GM18526 (cell line): ENCODE results near the gene NTSR1.

ENCODE experiments used
- POLR2A ChIP-seq: IDR thresholded peaks from 3 replicates; pipeline ENCODE4 v1.6.1; 2011; ENCODE audit not compliant: insufficient read length; ENCODE audit errors: extremely low read depth

Gene NTSR1

DNA sequence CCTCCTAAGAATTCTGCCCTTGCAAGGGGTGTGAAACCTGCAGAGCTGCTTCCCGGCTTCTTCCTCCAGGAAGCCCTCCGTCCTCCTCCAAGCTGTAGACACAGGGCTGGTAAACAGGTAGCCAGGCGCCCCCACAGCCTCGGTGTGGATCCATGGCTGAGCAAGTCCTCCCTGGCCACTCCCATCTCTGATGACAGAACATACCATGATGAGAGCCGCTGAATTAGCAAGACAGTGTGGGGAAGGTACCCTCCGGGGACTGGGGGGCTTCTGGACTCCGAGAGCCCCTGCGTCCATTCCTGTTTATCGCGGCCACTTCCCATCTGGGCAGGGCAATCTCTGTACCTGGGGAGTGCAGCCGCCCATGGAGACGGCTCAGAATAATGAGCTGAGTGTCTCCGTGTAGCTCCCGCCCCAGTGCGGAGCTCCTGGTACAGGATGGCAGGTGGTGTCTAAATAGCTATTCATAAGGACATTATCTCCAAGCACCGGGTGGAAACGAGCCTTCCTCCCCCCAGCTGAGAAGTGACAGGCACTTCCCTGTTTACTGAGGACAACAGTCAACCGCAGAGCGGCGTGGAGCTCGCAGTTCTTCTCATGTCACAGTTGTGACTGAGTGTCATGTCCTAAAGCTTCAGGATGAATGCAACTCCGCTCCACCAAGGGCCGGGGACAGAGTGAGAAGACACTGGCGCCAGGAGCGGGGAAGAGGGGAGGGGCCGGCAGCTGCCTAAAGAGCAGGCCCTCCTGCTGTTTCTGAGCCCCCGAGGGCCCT, 22.7 kb upstream of the NTSR1 start:
- TF ChIP-seq POLR2A, result no peak

DNA sequence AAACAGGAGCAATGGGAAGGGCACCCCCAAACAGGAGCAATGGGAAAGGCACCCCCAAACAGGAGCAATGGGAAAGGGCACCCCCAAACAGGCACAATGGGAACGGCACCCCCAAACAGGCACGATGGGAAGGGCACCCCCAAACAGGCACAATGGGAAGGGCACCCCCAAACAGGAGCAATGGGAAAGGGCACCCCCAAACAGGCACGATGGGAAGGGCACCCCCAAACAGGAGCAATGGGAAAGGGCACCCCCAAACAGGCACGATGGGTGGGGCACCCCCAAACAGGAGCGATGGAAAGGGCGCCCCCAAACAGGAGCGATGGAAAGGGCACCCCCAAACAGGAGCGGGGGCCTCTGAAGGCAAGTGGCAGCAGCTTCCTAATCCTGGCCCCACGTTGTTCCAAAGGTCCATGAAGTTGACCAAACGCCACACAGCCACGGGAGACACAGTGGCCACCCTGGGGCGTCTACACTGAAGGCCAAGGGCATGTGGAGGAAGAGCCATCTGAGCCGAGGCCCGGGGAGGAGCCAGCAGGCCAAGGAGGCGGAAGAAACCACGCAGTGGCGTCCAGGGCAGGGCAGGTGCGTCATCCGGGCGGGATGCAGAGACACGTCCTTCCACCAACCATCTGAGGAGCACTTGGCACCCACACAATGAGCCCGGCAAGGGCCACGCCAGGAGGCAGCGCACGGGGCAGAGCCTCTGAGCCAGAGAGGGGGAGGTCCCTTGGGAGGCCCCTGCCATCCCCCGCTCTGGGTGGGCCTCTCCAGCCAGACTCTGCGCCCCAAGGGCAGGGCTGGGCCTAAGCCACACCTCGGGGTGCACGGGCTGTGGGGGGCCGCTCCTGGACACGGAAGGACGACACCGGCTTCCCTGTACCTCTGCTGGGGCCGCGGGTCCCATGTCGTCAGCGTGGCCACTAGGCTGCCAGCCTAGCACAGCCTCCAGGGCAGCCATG, 21.5 kb upstream of the NTSR1 start:
- TF ChIP-seq POLR2A, result no peak

DNA sequence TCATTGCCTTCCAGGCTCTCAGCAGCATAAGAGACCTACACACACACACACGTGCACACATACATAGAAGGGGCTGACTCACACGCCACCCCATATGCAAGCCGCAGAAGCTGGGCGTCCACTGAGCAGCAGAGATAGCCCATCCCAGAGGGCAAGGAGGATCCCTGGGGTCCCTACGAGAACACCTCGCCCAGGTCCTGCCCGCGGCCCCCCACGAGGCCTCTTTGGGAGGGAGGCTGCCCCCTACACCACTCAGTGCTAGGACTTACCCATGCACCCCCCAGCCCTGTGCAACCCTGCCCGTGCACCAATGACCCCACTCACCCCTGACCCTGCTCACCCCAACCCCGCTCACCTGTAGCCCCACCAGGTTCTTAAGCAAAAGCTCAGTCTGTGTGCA, 20.6 kb upstream of the NTSR1 start:
- TF ChIP-seq POLR2A, result no peak

DNA sequence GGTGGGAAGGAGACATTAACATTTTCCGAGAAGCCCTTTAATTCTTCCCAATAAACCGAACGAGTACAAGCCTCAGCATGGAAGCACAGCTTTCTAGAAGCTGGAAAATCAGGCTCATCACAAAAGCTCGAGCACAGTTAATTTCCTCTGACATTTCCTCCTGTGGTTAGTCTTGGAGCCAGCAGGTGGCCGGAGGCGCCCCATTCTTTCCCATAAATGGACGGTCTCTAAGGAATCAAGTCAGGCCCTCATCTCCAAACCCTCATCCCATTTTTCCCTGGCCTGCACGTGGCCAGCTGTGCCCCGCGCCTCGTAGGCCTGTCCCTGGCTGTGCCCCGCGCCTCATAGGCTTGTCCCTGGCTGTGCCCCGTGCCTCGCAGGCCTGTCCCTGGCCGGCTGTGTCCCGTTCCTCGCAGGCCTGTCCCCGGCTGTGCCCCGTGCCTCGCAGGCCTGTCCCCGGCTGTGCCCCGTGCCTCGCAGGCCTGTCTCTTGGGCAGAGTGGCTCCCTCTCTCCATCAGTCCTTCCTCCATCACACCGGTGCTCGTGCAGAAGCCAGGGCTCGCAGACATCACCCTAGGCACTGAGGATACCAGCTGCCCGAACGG, 19.7 kb upstream of the NTSR1 start:
- TF ChIP-seq POLR2A, result no peak

DNA sequence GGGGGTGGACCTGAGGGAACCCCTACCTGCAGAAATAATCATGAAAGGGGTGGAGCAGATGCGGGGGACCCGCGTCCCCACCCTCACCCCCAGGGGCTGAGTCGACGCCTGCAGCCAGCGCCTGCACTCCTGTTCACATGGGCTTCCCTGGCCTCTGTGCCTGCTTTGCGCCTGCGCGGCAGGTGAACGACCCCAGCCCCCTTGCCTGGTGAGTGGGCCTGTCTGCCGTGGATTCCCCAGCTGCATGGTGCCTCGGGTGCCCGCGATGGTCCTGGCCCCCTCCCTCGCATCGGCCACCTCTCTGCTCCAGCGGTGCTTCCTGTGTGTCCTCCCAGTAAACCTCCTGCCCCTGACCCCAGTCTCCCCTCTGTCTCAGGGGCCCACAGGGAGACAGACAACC, 18.8 kb upstream of the NTSR1 start:
- TF ChIP-seq POLR2A, result no peak

DNA sequence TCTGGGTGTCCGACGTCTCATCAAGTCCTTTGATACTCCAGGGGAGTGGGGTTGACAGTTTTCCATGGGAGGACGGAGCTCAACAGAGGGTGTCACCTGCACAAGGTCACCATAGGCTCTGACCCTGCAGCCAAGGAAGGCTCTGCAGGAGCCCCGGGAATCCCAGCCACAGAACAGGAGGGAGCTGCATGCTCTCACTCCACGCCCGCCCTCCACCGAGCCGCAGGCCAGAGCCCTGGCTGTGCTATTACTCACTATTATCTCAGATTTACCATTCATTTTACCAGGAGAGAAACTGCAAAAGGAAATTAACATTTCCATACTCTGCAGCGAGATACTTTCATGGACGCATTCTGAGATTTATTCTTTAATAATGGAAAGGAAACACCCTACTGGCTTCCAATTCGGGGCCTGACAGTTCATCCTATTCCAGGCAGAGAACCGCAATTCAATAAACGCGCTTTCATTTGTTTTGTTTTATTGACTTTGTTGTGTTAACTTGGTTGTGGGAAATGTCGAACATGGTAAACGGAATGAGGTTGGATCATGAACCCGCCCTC, 18.3 kb upstream of the NTSR1 start:
- TF ChIP-seq POLR2A, result no peak

DNA sequence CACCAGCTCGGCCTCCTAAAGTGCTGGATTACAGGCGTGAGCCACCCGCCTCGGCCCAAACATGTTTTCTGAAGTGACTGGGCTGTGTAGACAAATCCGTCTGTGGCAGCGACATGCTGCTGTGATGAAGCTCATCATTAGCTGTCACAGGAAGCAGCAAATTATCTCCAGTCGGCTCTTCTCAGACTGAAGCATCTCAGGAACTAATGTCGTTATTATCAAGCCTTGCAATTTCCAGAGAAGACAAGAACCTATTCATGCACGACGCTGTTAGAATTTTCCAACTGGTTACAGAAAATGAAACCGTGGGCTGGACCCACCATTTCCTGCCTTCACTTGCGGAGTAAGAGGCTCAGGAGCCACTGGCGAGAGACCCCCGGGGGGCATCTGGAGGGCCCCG, 17.1 kb upstream of the NTSR1 start:
- no peak for TF ChIP-seq POLR2A

DNA sequence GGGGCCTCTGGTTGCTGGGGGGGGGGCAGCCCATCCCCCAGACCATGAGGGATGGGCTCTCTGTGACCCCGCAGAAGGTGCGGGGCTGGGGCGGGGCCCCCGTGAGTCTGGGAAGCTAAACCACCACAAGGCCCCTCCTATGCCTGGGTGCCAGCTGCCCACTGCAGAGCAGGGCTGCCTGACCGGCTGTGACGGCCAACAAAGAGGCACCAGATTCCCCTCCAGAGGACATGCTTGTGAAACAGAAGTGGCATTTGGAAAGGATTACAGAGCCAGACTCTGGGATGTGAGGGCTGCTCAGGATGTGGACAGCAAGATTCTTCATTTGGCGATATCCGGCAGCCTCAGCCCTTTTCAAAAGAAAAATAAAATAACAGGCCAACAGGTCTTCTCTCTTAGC, 16.5 kb upstream of the NTSR1 start:
- TF ChIP-seq POLR2A, result no peak

DNA sequence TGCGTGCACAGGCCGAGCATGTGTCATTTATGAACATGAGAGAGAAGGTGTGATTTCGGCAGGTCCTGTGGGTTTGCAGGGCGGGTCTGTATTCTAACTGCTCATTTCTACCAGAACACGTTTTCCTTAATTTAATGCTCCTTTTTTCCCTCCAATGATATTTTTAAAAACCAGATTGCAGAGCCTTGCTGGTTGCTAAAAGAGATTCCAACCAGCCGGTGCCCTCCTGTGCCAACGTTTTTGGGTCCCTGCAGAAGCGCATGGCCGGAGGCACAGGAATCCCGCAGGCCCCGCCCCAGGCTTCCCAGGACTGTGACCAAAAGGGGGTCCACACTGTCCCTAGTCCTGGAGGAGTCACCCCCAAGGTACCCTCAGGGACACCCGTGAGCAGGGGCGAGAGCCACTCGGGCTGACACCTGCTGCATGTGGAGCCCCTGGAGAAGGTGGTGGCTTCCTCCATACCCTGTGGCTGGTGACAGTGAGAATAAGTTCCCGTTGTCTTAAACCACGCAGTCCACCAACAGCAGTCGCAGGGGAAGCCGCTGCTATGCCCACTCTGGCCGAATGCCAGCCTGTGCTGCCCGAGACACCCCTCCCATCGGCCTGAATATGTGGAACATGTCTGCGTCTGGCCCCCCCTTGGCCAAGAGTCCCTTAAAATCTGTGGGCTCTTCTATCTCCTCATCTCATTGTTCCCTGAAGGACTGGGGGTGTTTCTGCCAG, 15.7 kb upstream of the NTSR1 start:
- no peak for TF ChIP-seq POLR2A

DNA sequence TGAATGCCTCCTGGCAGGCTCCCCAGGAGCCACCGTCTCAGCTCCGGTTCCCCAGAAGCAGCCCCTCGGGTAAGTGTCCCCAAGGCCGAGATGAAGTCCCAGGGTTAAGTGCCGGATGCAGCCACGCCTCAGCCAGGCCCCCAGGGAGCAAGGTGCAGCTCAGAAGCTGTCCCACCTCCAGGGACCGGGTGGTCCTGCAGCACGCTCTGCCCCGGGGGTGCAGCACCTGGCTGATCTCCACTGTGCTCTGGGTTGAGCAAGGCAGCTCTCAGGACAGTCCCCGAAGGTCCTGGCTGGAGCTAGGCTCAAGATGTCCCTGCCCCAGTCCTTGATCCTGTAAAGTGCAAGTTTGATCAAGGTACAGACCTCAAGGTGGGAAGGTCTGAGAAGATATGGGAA, 15.1 kb upstream of the NTSR1 start:
- no peak for TF ChIP-seq POLR2A

DNA sequence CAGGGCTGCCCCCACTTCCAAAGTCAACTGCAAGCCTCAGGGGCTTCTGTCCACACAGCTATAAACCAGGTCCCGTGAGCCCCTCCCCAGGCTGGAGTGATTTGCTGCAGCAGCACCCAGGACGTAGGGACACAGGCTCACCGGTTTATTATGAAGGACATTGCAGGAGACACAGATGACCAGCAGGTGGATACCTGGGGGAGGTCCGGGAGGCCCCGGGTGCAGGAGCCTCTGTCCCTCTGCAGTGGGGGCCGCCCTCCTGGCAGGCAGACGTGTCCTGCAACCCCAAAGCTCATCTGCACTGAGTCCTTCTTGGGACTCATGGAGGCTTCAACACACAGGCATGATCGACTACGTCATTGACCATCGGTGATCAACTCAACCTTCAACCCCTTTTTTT, 14.5 kb upstream of the NTSR1 start:
- no peak for TF ChIP-seq POLR2A

DNA sequence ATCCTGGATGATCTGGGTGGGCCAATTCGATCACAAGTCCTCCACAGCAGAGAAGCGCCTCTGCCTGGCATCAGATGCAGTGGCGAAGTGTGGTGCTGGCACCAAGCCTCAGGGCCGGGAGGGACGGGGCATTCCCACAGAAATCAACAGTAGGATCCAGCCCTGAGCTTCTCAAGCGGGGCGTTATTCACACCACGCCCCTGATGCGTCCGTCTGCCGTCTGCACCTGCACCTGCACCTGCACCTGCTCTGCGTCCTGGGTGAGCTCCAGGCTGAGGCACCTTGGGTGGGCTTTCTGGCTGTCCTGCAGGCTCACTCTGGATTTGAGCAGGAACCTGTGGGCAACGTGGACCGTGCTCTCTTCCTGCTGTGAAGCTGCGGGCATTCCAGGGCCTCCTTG, 13.8 kb upstream of the NTSR1 start:
- no peak for TF ChIP-seq POLR2A

DNA sequence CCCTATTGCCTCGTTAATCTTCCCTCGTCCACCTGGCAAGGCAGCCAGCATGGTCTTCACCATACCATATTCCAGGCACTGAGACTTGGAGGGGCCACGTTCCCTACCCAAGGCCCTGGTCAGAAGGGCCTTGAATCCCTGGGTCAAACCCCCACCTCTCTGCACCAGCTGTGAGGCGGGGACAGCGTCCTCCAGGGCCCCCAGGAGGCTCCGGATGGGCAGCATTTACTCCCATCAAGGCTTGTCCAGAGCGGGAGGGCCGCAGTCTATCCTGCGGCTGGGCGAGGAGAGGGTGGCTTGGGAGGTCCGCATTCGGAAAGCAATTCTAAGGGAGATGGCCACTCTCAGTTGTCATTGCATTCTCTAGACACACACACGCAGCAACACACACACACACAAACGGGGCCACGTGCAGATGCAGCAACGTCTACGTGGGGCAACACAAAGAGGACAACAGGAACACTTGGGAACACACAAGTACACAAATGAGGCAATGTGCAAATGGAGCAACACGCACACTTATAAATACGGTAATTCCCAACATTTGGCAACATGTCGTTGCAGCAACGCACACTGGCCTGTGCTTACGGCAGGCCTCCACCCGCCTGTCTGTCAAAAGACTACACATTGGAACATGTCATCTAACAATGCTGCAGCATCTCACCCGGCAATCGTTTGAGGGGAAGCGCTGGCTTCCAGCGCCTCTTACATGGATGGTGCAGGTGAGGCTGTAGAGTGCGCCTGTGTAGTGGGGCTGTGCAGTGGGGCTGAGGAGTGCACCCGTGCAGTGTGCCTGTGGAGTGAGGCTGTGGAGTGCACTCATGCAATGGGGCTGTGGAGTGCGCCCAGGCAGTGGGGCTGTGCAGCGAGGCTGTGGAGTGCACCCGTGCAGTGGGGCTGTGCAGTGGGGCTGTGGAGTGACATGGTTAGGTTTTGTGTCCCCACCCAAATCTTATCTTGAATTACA, 12.9 kb upstream of the NTSR1 start:
- no peak for TF ChIP-seq POLR2A

DNA sequence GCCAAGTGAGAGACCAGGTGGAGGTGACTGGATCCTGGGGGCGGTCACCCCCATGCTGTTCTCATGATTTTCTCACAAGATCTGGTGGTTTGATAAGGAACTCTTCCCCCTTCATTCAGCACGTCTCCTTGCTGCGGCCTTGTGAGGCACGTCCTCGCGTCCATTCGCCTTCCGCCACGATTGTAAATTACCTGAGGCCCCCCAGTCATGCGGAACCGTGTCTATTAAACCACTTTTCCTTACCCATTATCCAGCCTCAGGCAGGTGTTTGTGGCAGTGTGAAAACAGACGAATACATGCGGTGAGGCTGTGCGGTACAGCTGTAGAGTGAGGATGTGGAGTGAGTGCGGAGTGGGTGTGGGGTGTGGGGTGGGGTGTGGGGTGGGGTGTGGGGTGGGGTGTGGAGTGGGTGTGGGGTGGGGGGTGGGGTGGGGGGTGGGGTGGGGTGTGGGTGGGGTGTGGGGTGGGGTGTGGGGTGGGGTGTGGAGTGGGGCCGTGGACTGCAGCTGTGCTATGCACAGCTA, 12.1 kb upstream of the NTSR1 start:
- TF ChIP-seq POLR2A, result no peak

DNA sequence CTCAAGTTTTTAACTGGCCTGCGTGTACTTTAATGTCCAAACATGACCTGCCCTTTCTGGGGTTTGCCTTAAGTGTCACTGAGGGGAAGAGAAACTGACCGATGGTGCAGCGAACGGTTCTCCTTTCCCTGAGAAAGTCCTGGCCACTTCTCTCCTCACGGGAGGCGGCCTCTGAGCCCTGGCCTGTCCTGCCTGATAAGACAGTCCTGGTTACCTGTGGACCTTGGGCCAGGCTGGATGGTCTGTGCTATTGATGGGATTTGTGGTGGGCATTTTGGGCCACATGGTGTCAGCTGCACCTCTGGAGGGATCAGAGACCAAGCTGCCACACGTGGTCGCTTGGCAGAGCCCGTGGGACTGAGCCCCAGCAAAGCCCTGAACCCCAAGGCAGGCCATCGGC, 11.6 kb upstream of the NTSR1 start:
- TF ChIP-seq POLR2A, result no peak
